SK-N-SH (cell line): Measurements from ENCODE around the gene RFX7. TPM values are rescaled to one million over a fixed set of nuclear protein-coding genes. Genes with fewer than 3 reads are reported as not detected.
A peak's percentile ranks its signal among the peaks of the same experiment; 100 is the strongest.

ENCODE experiments used
- ELF1 ChIP-seq: IDR thresholded peaks from 2 replicates; pipeline ENCODE4 v1.4.0; 2012
- EZH2phosphoT487 ChIP-seq: fragments of 200-600 bp; sonication (generic); IDR thresholded peaks from 2 replicates; pipeline ENCODE4 v1.6.1; 2017; ENCODE audit warnings: low read depth, mixed run types, mild to moderate bottlenecking, antibody characterized with exemption, moderate library complexity, borderline replicate concordance
- FOSL2 ChIP-seq: IDR thresholded peaks from 2 replicates; pipeline ENCODE4 v1.4.0; 2012; ENCODE audit warnings: low read depth, mild to moderate bottlenecking, moderate library complexity, borderline replicate concordance
- GABPA ChIP-seq: IDR thresholded peaks from 2 replicates; pipeline ENCODE4 v1.4.0; 2012; ENCODE audit warnings: low read depth, mild to moderate bottlenecking
- GATA2 ChIP-seq: sonication (generic); formaldehyde crosslinking; IDR thresholded peaks from 2 replicates; pipeline ENCODE4 v1.5.0; 2020; ENCODE audit warnings: mild to moderate bottlenecking, missing genetic modification reagents
- JUND ChIP-seq: IDR thresholded peaks from 2 replicates; pipeline ENCODE4 v1.4.0; 2012
- MEF2A ChIP-seq: IDR thresholded peaks from 2 replicates; pipeline ENCODE4 v1.4.0; 2012; ENCODE audit warnings: low read depth, borderline replicate concordance
- MXI1 ChIP-seq: IDR thresholded peaks from 2 replicates; pipeline ENCODE4 v1.6.1; 2012; ENCODE audit warnings: mild to moderate bottlenecking, low read depth, low read length, improper control_type of control experiment
- RCOR1 ChIP-seq: fragments of 150-350 bp; IDR thresholded peaks from 2 replicates; pipeline ENCODE4 v1.6.1; 2017; ENCODE audit warnings: antibody characterized with exemption, low read length
- RXRA ChIP-seq: IDR thresholded peaks from 2 replicates; pipeline ENCODE4 v1.4.0; 2012; ENCODE audit warnings: low read depth, mild to moderate bottlenecking, borderline replicate concordance
- TCF12 ChIP-seq: IDR thresholded peaks from 2 replicates; pipeline ENCODE4 v1.4.0; 2012
- polyA plus RNA-seq, 3 experiments: library from polyadenylated mRNA; depleted of rRNA; stranded (reverse); fragments of >200 nt; gene quantifications; 2 replicates each; pipeline ENCODE4 v1.2.3, GENCODE V29; 2012
- TF ChIP-seq, protein P1 (sequence below): IDR thresholded peaks from 2 replicates; pipeline ENCODE4 v1.6.1; 2012; ENCODE audit warnings: mild to moderate bottlenecking, low read depth, low read length, moderate library complexity
- TF ChIP-seq, protein P2 (sequence below): IDR thresholded peaks from 2 replicates; pipeline ENCODE4 v1.4.0; 2012; ENCODE audit warnings: low read depth, borderline replicate concordance
- TF ChIP-seq, protein P3 (sequence below): IDR thresholded peaks from 2 replicates; pipeline ENCODE4 v1.4.0; 2012; ENCODE audit warnings: low read depth, borderline replicate concordance
- TF ChIP-seq, protein P4 (sequence below): fragments of 200-600 bp; sonication (generic); IDR thresholded peaks from 2 replicates; pipeline ENCODE4 v1.6.1; 2017; ENCODE audit warnings: antibody characterized with exemption, mild to moderate bottlenecking, moderate library complexity
- TF ChIP-seq, protein P5 (sequence below): IDR thresholded peaks from 2 replicates; pipeline ENCODE4; 2012

Gene RFX7
- polyA plus RNA-seq, 1 of the 3 experiments (the other 2 are of a cell fraction): 2.7 TPM

DNA sequence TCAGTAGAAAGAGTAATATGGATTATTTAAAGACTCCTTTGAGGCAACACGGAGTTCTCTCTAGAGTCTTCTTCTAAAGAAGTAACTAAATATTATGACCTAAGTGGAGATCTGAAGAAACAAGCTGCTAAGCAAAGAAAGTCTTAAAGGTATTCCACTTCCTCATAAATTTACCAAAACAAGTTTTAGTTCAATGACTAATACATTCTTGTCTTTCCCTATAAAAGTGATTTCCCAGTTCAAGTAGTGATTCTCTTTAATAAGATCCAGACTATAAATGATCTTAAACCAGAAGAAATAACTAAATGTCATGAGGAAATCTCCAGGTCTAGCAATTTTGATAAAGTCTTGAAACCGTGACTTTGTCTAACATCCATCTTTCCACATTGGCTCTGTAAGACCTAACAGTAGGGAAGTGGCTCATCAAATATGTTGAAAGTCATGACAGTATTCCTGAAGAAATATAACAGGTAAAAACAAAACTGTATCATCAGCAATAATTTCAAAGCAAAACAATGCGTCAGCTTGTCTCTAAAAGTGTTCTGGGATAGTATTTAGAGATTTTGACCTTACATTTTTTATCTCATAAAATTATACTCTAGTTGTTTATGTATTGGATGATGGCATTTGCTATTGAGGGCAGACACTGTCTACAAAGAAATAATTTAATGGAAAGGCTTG, 198.5 kb downstream of the RFX7 start (continued):
- TF ChIP-seq, protein P1, sequence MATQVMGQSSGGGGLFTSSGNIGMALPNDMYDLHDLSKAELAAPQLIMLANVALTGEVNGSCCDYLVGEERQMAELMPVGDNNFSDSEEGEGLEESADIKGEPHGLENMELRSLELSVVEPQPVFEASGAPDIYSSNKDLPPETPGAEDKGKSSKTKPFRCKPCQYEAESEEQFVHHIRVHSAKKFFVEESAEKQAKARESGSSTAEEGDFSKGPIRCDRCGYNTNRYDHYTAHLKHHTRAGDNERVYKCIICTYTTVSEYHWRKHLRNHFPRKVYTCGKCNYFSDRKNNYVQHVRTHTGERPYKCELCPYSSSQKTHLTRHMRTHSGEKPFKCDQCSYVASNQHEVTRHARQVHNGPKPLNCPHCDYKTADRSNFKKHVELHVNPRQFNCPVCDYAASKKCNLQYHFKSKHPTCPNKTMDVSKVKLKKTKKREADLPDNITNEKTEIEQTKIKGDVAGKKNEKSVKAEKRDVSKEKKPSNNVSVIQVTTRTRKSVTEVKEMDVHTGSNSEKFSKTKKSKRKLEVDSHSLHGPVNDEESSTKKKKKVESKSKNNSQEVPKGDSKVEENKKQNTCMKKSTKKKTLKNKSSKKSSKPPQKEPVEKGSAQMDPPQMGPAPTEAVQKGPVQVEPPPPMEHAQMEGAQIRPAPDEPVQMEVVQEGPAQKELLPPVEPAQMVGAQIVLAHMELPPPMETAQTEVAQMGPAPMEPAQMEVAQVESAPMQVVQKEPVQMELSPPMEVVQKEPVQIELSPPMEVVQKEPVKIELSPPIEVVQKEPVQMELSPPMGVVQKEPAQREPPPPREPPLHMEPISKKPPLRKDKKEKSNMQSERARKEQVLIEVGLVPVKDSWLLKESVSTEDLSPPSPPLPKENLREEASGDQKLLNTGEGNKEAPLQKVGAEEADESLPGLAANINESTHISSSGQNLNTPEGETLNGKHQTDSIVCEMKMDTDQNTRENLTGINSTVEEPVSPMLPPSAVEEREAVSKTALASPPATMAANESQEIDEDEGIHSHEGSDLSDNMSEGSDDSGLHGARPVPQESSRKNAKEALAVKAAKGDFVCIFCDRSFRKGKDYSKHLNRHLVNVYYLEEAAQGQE: no peak
- TF ChIP-seq RCOR1: no peak
- TF ChIP-seq, protein P2, sequence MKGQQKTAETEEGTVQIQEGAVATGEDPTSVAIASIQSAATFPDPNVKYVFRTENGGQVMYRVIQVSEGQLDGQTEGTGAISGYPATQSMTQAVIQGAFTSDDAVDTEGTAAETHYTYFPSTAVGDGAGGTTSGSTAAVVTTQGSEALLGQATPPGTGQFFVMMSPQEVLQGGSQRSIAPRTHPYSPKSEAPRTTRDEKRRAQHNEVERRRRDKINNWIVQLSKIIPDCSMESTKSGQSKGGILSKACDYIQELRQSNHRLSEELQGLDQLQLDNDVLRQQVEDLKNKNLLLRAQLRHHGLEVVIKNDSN: no peak
- no peak for TF ChIP-seq GATA2 (CRISPR knock-in tag)
- no peak for TF ChIP-seq RXRA
- TF ChIP-seq, protein P3, sequence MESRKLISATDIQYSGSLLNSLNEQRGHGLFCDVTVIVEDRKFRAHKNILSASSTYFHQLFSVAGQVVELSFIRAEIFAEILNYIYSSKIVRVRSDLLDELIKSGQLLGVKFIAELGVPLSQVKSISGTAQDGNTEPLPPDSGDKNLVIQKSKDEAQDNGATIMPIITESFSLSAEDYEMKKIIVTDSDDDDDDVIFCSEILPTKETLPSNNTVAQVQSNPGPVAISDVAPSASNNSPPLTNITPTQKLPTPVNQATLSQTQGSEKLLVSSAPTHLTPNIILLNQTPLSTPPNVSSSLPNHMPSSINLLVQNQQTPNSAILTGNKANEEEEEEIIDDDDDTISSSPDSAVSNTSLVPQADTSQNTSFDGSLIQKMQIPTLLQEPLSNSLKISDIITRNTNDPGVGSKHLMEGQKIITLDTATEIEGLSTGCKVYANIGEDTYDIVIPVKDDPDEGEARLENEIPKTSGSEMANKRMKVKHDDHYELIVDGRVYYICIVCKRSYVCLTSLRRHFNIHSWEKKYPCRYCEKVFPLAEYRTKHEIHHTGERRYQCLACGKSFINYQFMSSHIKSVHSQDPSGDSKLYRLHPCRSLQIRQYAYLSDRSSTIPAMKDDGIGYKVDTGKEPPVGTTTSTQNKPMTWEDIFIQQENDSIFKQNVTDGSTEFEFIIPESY: no peak
- TF ChIP-seq, protein P4, sequence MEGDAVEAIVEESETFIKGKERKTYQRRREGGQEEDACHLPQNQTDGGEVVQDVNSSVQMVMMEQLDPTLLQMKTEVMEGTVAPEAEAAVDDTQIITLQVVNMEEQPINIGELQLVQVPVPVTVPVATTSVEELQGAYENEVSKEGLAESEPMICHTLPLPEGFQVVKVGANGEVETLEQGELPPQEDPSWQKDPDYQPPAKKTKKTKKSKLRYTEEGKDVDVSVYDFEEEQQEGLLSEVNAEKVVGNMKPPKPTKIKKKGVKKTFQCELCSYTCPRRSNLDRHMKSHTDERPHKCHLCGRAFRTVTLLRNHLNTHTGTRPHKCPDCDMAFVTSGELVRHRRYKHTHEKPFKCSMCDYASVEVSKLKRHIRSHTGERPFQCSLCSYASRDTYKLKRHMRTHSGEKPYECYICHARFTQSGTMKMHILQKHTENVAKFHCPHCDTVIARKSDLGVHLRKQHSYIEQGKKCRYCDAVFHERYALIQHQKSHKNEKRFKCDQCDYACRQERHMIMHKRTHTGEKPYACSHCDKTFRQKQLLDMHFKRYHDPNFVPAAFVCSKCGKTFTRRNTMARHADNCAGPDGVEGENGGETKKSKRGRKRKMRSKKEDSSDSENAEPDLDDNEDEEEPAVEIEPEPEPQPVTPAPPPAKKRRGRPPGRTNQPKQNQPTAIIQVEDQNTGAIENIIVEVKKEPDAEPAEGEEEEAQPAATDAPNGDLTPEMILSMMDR: no peak
- peak; percentile 11; the same call in 1 of the 2 replicates for TF ChIP-seq FOSL2
- TF ChIP-seq, protein P5, sequence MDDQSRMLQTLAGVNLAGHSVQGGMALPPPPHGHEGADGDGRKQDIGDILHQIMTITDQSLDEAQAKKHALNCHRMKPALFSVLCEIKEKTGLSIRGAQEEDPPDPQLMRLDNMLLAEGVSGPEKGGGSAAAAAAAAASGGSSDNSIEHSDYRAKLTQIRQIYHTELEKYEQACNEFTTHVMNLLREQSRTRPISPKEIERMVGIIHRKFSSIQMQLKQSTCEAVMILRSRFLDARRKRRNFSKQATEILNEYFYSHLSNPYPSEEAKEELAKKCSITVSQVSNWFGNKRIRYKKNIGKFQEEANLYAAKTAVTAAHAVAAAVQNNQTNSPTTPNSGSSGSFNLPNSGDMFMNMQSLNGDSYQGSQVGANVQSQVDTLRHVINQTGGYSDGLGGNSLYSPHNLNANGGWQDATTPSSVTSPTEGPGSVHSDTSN: no peak; the same call in 1 of the 2 replicates
- TF ChIP-seq TCF12: peak; percentile 75
- no peak for TF ChIP-seq GABPA
- no peak for TF ChIP-seq MEF2A
- no peak for TF ChIP-seq EZH2phosphoT487
- TF ChIP-seq JUND: 0 out of 2 replicates have a peak, but pooled peaks have one; percentile 15
- TF ChIP-seq MXI1: no peak
- no peak for TF ChIP-seq ELF1
